HG02610 (cell line): Measurements from ENCODE around the gene CLRN1.

Source experiments
- ATAC-seq: cut with Tn5 transposase; IDR thresholded peaks from one replicate; pipeline ENCODE4 v1.9.1; 2021; ENCODE audit warnings: mild to moderate bottlenecking, moderate library complexity; ENCODE audit not compliant: unreplicated experiment

CLRN1 gene

GRCh38 chr3:150925751-150926201, 46.8 kb downstream of the CLRN1 start:
- peak; percentile 93 for ATAC-seq

- ATAC-seq: no peak
These were observed 49.9 kb downstream of the CLRN1 start for GRCh38 chr3:150922611-150923010.

GRCh38 chr3:150921209-150921608, 51.3 kb downstream of the CLRN1 start:
- ATAC-seq: no peak

GRCh38 chr3:150920236-150920635, 52.3 kb downstream of the CLRN1 start:
- ATAC-seq: no peak

GRCh38 chr3:150917951-150918350, 54.6 kb downstream of the CLRN1 start:
- no peak for ATAC-seq

- no peak for ATAC-seq
These were observed 59.2 kb downstream of the CLRN1 start for GRCh38 chr3:150913133-150913922.

GRCh38 chr3:150912501-150912900, 60.0 kb downstream of the CLRN1 start:
- no peak for ATAC-seq

GRCh38 chr3:150911771-150912170, 60.8 kb downstream of the CLRN1 start:
- ATAC-seq: no peak

GRCh38 chr3:150906461-150906860, 66.1 kb downstream of the CLRN1 start:
- no peak for ATAC-seq

- ATAC-seq: no peak
These were observed 66.8 kb downstream of the CLRN1 start for GRCh38 chr3:150905746-150906145.

GRCh38 chr3:150905339-150905738, 67.2 kb downstream of the CLRN1 start, which contains the start of gene MINDY4B:
TSS of gene MINDY4B (minus strand) at chr3:150905439. CDS start at chr3:150905439, 0 bp downstream.
- ATAC-seq: no peak

GRCh38 chr3:150902988-150903387, 69.5 kb downstream of the CLRN1 start:
- ATAC-seq: no peak

- ATAC-seq: no peak
These were observed 70.7 kb downstream of the CLRN1 start for GRCh38 chr3:150901793-150902192.

GRCh38 chr3:150899141-150899540, 73.4 kb downstream of the CLRN1 start:
- ATAC-seq: no peak

GRCh38 chr3:150898046-150898754, 74.3 kb downstream of the CLRN1 start:
- no peak for ATAC-seq

- ATAC-seq: no peak
These were observed 74.9 kb downstream of the CLRN1 start for GRCh38 chr3:150897592-150897991.

GRCh38 chr3:150890831-150891230, 81.7 kb downstream of the CLRN1 start:
- no peak for ATAC-seq

- no peak for ATAC-seq
These were observed 82.2 kb downstream of the CLRN1 start for GRCh38 chr3:150890295-150890694.

GRCh38 chr3:150889106-150889505, 83.4 kb downstream of the CLRN1 start:
- no peak for ATAC-seq

- ATAC-seq: no peak
These were observed 85.5 kb downstream of the CLRN1 start for GRCh38 chr3:150887031-150887430.

- ATAC-seq: no peak
These were observed 87.0 kb downstream of the CLRN1 start for GRCh38 chr3:150885535-150885934.

- ATAC-seq: no peak
These were observed 93.4 kb downstream of the CLRN1 start for GRCh38 chr3:150878996-150879575.
